SU-DHL-6 (cell line): ENCODE results near the gene OR10G3.

Experiments
- EZH2phosphoT487 ChIP-seq: fragments of 200-600 bp; sonication (generic), shearing (Covaris generic); conservative IDR thresholded peaks from 2 replicates; pipeline ENCODE4 v1.6.1; 2018; ENCODE audit warnings: mild to moderate bottlenecking, antibody characterized with exemption, low read length, moderate library complexity, mixed read lengths
- TF ChIP-seq, protein P1 (sequence below): fragments of 200-600 bp; sonication (generic); IDR thresholded peaks from one replicate; pipeline ENCODE4 v1.5.1; 2017; ENCODE audit warnings: antibody characterized with exemption, mild to moderate bottlenecking, low read length, moderate library complexity; ENCODE audit not compliant: insufficient read depth, poor library complexity, severe bottlenecking

DNA sequence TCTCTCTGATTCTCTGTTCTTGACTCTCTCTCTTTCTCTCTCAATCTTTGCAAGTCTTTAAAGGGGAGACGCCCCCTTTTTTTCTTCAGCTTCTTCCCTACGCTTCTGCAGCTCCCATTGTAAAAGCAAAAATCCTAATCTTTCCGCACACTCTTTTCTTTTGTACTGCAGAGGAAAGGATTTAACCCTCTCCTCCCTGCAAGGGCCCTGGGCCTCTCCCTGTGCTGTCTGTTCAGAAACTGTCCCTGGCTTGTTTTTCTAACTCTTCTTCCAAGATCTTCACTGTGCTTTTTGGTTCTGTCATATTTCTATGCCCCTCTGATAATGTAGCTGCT lies 42.8 kb downstream of the OR10G3 start:
- TF ChIP-seq, protein P1, sequence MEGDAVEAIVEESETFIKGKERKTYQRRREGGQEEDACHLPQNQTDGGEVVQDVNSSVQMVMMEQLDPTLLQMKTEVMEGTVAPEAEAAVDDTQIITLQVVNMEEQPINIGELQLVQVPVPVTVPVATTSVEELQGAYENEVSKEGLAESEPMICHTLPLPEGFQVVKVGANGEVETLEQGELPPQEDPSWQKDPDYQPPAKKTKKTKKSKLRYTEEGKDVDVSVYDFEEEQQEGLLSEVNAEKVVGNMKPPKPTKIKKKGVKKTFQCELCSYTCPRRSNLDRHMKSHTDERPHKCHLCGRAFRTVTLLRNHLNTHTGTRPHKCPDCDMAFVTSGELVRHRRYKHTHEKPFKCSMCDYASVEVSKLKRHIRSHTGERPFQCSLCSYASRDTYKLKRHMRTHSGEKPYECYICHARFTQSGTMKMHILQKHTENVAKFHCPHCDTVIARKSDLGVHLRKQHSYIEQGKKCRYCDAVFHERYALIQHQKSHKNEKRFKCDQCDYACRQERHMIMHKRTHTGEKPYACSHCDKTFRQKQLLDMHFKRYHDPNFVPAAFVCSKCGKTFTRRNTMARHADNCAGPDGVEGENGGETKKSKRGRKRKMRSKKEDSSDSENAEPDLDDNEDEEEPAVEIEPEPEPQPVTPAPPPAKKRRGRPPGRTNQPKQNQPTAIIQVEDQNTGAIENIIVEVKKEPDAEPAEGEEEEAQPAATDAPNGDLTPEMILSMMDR, result no peak
- no peak for TF ChIP-seq EZH2phosphoT487
